HL-60 (cell line): ENCODE data around the gene ADAP2.

ENCODE experiments used
- CTCF ChIP-seq: IDR thresholded peaks from one replicate; pipeline ENCODE4 v1.5.1; 2011; ENCODE audit warnings: low read length, control low read depth, inconsistent platforms; ENCODE audit not compliant: insufficient read depth
- GABPA ChIP-seq: IDR thresholded peaks from 2 replicates; pipeline ENCODE4 v1.6.1; 2012; ENCODE audit warnings: low read depth
- POLR2AphosphoS5 ChIP-seq: IDR thresholded peaks from 2 replicates; pipeline ENCODE4 v1.6.1; 2012; ENCODE audit warnings: low read depth
- REST ChIP-seq: IDR thresholded peaks from 2 replicates; pipeline ENCODE4 v1.6.1; 2012; ENCODE audit warnings: low read depth; ENCODE audit not compliant: insufficient replicate concordance
- SPI1 ChIP-seq: IDR thresholded peaks from 2 replicates; pipeline ENCODE4 v1.6.1; 2012; ENCODE audit warnings: low read depth, mild to moderate bottlenecking, borderline replicate concordance

GRCh38 chr17:30928584-30928983 lies 6.8 kb downstream of the ADAP2 start:
- no peak for TF ChIP-seq CTCF
- TF ChIP-seq POLR2AphosphoS5 = no peak
- no peak for TF ChIP-seq REST
- no peak for TF ChIP-seq GABPA
- TF ChIP-seq SPI1 = no peak
